GM23338 (cell line): ENCODE measurements around the gene SMOC2. TPM values are rescaled to one million over a fixed set of nuclear protein-coding genes. Genes with fewer than 3 reads are reported as not detected.

Source experiments
- ATAC-seq: fragments of 200-7000 bp; cut with Tn5 transposase; 3 replicates; pipeline ENCODE4 v1.9.1; 2020
- DNase-seq: peaks from one replicate; pipeline ENCODE4 v3.0.0-alpha.2; 2015; ENCODE audit warnings: low spot score
- H2AFZ ChIP-seq: fragments of 200-600 bp; sonication (generic); 2 replicates; pipeline ENCODE4 v1.8.0; 2016; ENCODE audit warnings: antibody characterized with exemption, mild to moderate bottlenecking, moderate library complexity
- H3F3A ChIP-seq: fragments of 200-600 bp; sonication (generic); replicated peaks from 2 replicates; pipeline ENCODE4 v1.8.0; 2017; ENCODE audit warnings: antibody characterized with exemption, mixed run types, low read depth
- H3K27ac ChIP-seq: fragments of 200-600 bp; sonication (generic); 2 replicates; pipeline ENCODE4 v1.6.1; 2016; ENCODE audit warnings: low read depth
- H3K27me3 ChIP-seq: fragments of 200-600 bp; sonication (generic); 2 replicates; pipeline ENCODE4 v1.8.0; 2016; ENCODE audit warnings: mild to moderate bottlenecking, mixed run types, moderate library complexity; ENCODE audit not compliant: insufficient read depth
- H3K36me3 ChIP-seq: fragments of 200-600 bp; sonication (generic); 2 replicates; pipeline ENCODE4 v1.8.0; 2016; ENCODE audit warnings: mild to moderate bottlenecking; ENCODE audit not compliant: insufficient read depth
- H3K4me1 ChIP-seq: fragments of 200-600 bp; sonication (generic); 2 replicates; pipeline ENCODE4 v1.8.0; 2016; ENCODE audit warnings: mild to moderate bottlenecking, moderate library complexity; ENCODE audit not compliant: insufficient read depth
- H3K4me2 ChIP-seq: fragments of 200-600 bp; sonication (generic); 2 replicates; pipeline ENCODE4 v1.7.1; 2017; ENCODE audit warnings: mixed run types
- H3K4me3 ChIP-seq: fragments of 200-600 bp; sonication (generic); 2 replicates; pipeline ENCODE4 v1.6.1; 2016; ENCODE audit warnings: mixed run types
- H3K79me2 ChIP-seq: fragments of 200-600 bp; sonication (generic); replicated peaks from 2 replicates; pipeline ENCODE4 v1.8.0; 2017; ENCODE audit warnings: mild to moderate bottlenecking; ENCODE audit not compliant: insufficient read depth
- H3K9me2 ChIP-seq: fragments of 200-600 bp; sonication (generic); 2 replicates; pipeline ENCODE4 v1.8.0; 2017; ENCODE audit not compliant: insufficient read depth
- H4K20me1 ChIP-seq: fragments of 200-600 bp; sonication (generic); replicated peaks from 2 replicates; pipeline ENCODE4 v1.8.0; 2017; ENCODE audit warnings: mild to moderate bottlenecking; ENCODE audit not compliant: insufficient read depth
- H3K27ac Mint-ChIP-seq: 2 replicates; pipeline ENCODE4 v1.8.0; 2020; ENCODE audit warnings: inconsistent platforms, mild to moderate bottlenecking, moderate library complexity, mixed read lengths
- H3K27me3 Mint-ChIP-seq: 3 replicates; pipeline ENCODE4 v1.8.0; 2022; ENCODE audit warnings: low read depth, mild to moderate bottlenecking, moderate library complexity, mixed read lengths, inconsistent platforms; ENCODE audit not compliant: insufficient read depth, poor library complexity
- H3K36me3 Mint-ChIP-seq: 3 replicates; pipeline ENCODE4 v1.8.0; 2021; ENCODE audit warnings: low read depth, mild to moderate bottlenecking, inconsistent platforms, moderate library complexity, mixed read lengths
- H3K4me1 Mint-ChIP-seq: 3 replicates; pipeline ENCODE4 v1.8.0; 2020; ENCODE audit warnings: mild to moderate bottlenecking, inconsistent platforms, mixed read lengths
- H3K4me3 Mint-ChIP-seq: 3 replicates; pipeline ENCODE4 v1.8.0; 2021; ENCODE audit warnings: moderate library complexity, mild to moderate bottlenecking, inconsistent platforms, mixed read lengths
- H3K9me3 Mint-ChIP-seq: 3 replicates; pipeline ENCODE4 v1.8.0; 2020; ENCODE audit warnings: moderate library complexity, mild to moderate bottlenecking, inconsistent platforms, mixed read lengths
- CREB1 ChIP-seq: fragments of 250-450 bp; sonication (Bioruptor Pico); IDR thresholded peaks from 2 replicates; pipeline ENCODE4 v1.5.0; 2020; ENCODE audit warnings: low read depth, mild to moderate bottlenecking, moderate library complexity
- CTCF ChIP-seq, 2 experiments: fragments of 200-600 bp in 1 of 2; sonication (generic) in 1 of 2; conservative IDR thresholded peaks; 2 replicates each; pipeline versions ENCODE4 v1.5.1 to v1.6.1; 2016 to 2017; ENCODE audit warnings: antibody characterized with exemption in 2 of 2, low read depth in 2 of 2, mild to moderate bottlenecking in 2 of 2, moderate library complexity in 1 of 2
- ETS1 ChIP-seq: IDR thresholded peaks from 2 replicates; pipeline ENCODE4 v1.6.1; 2016; ENCODE audit warnings: antibody characterized with exemption
- EZH2 ChIP-seq: fragments of 200-600 bp; sonication (generic); IDR thresholded peaks from one replicate; pipeline ENCODE4 v1.8.0; 2017; ENCODE audit warnings: antibody characterized with exemption, mild to moderate bottlenecking, low read depth; ENCODE audit not compliant: unreplicated experiment
- EZH2phosphoT487 ChIP-seq: fragments of 200-600 bp; sonication (generic); IDR thresholded peaks from one replicate; pipeline ENCODE4 v1.8.1; 2018; ENCODE audit warnings: antibody characterized with exemption; ENCODE audit not compliant: unreplicated experiment
- JUNB ChIP-seq: IDR thresholded peaks from one replicate; pipeline ENCODE4 v1.6.1; 2016; ENCODE audit warnings: antibody characterized with exemption; ENCODE audit not compliant: unreplicated experiment
- NANOG ChIP-seq: IDR thresholded peaks from 2 replicates; pipeline ENCODE4 v1.6.1; 2016; ENCODE audit warnings: antibody characterized with exemption, borderline replicate concordance
- POLR2AphosphoS5 ChIP-seq: IDR thresholded peaks from 2 replicates; pipeline ENCODE4 v1.6.1; 2016; ENCODE audit warnings: antibody characterized with exemption, low read depth
- REST ChIP-seq: IDR thresholded peaks from one replicate; pipeline ENCODE4 v1.6.1; 2018; ENCODE audit warnings: antibody characterized with exemption; ENCODE audit not compliant: unreplicated experiment
- STAT1 ChIP-seq: IDR thresholded peaks from one replicate; pipeline ENCODE4 v1.6.1; 2016; ENCODE audit warnings: antibody characterized with exemption; ENCODE audit not compliant: unreplicated experiment
- ZNF114 ChIP-seq: fragments of 250-450 bp; sonication (Bioruptor Pico); IDR thresholded peaks from 2 replicates; pipeline ENCODE4 v1.5.0; 2020; ENCODE audit warnings: mild to moderate bottlenecking, moderate library complexity
- ZNF331 ChIP-seq: fragments of 250-450 bp; sonication (Bioruptor Pico); IDR thresholded peaks from 2 replicates; pipeline ENCODE4 v1.5.0; 2020; ENCODE audit warnings: low read depth, mild to moderate bottlenecking, moderate library complexity
- ZNF462 ChIP-seq: fragments of 250-450 bp; sonication (Bioruptor Pico); IDR thresholded peaks from 2 replicates; pipeline ENCODE4 v1.5.0; 2020; ENCODE audit warnings: mild to moderate bottlenecking, moderate library complexity
- polyA plus RNA-seq: library from polyadenylated mRNA; unstranded; fragments of >200 nt; fragmentation: Nextera tagmentation; extraction: Ambion mirVana; gene quantifications from 2 replicates; pipeline ENCODE4 v1.2.1, GENCODE V29; 2016
- total RNA-seq: library from RNA; depleted of rRNA; stranded (reverse); fragments of >200 nt; shearing (Covaris generic); gene quantifications from 2 replicates; pipeline ENCODE4 v1.2.3, GENCODE V29; 2014

Gene SMOC2
- total and polyA plus RNA-seq, 2 experiments from 2014 or later = 4.3 to 6.5 TPM

- Histone ChIP-seq H3F3A (no peaks in the 10 kb centered on the region), H3K4me2 (no peak overlapping the region), H3K27me3 (no peaks in the 10 kb centered on the region), H4K20me1 (no peaks in the 10 kb centered on the region), H3K4me1 (peaks cover 10% of the 10 kb centered on the region), H3K27ac (no peak overlapping the region), H2AFZ (no peak overlapping the region), H3K9me2 (peaks cover 11% of the 10 kb centered on the region), H3K4me3 (no peak overlapping the region), H3K36me3 (no peaks in the 10 kb centered on the region), H3K79me2 (no peaks in the 10 kb centered on the region)
- Mint-ChIP-seq H3K27me3 (peaks cover 10% of the 10 kb centered on the region), H3K36me3 (peaks cover 8% of the 10 kb centered on the region; the same call in 2 of the 3 replicates), H3K9me3 (peaks cover 8% of the 10 kb centered on the region; the same call in 2 of the 3 replicates), H3K4me3 (no peak overlapping the region), H3K27ac (no peak overlapping the region), H3K4me1 (peaks cover 10% of the 10 kb centered on the region)
- DNase-seq (no peak), ATAC-seq (no peak)
- TF ChIP-seq ZNF331 (no peak), JUNB (no peak), EZH2 (no peak), REST (no peak), CREB1 (CRISPR knock-in tag) (no peak), NANOG (no peak), CTCF (conservative IDR thresholded peaks at IDR 0.05; ENCODE audit: low read depth in 2 of 2) (no peak), ETS1 (no peak), ZNF114 (CRISPR knock-in tag) (no peak), ZNF462 (no peak), EZH2phosphoT487 (no peak), STAT1 (no peak), POLR2AphosphoS5 (no peak)
These were observed 230.3 kb downstream of the SMOC2 start for GRCh38 chr6:168671028-168671862.
